Dermis microvascular lymphatic vessel endothelial cell (primary cell): ENCODE data around the gene B4GALNT4. TPM values are rescaled to one million over a fixed set of nuclear protein-coding genes. Genes with fewer than 3 reads are reported as not detected.
"Not testable (repeated sequence)": the region's sequence is repeated elsewhere in the genome, so short reads cannot be mapped to it uniquely, and the experiment has no call there.

Source experiments
- DNase-seq, 2 donors: peaks; one replicate each; pipeline versions ENCODE4 v3.0.0 to v3.0.0-alpha.2; 2010; ENCODE audit warnings: low read depth in 2 of 2
- total RNA-seq: library from RNA; depleted of rRNA; stranded (reverse); fragments of >200 nt; gene quantifications from 2 replicates; pipeline ENCODE4 v1.2.1, GENCODE V29; 2014

Gene B4GALNT4
- total RNA-seq, 1 donor from 2014 or later: 0.51 TPM

DNA sequence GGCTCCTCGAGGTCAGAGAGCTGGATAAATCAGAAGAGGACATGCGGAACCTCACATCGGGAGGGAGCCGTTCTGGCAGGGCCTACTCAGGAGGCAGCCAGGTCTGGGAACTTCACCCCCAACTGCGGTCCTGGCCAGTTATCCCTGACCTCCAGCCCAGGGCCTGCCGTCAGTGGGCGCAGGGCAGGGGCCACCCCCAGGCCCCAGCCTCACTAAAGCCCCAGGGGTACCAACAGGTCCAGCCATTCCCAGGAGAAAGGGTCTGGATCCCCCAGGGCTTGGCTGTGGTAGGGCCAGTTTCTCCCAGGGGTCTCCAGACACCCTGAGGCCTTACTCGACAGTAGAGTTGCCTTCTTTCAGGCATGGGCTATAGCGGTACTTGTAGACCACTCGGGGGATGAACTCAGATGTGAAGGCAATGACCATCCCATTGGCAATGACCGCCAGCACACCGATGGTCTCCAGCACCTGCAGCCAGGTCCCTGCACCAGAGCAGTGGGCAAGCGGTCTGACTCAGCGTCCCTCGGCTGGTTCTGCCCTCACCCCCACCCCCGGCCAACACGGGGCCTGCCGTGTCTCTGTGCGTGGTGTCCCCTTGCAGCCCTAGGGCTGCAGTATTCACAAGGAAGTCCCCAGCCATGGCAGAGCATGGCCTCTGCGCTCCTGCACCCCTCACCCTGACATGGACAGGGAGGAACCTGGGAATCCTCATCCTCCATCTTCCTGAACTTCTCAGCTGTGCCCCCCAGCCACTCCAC, 50.1 kb downstream of the B4GALNT4 start:
- no peak for DNase-seq

DNA sequence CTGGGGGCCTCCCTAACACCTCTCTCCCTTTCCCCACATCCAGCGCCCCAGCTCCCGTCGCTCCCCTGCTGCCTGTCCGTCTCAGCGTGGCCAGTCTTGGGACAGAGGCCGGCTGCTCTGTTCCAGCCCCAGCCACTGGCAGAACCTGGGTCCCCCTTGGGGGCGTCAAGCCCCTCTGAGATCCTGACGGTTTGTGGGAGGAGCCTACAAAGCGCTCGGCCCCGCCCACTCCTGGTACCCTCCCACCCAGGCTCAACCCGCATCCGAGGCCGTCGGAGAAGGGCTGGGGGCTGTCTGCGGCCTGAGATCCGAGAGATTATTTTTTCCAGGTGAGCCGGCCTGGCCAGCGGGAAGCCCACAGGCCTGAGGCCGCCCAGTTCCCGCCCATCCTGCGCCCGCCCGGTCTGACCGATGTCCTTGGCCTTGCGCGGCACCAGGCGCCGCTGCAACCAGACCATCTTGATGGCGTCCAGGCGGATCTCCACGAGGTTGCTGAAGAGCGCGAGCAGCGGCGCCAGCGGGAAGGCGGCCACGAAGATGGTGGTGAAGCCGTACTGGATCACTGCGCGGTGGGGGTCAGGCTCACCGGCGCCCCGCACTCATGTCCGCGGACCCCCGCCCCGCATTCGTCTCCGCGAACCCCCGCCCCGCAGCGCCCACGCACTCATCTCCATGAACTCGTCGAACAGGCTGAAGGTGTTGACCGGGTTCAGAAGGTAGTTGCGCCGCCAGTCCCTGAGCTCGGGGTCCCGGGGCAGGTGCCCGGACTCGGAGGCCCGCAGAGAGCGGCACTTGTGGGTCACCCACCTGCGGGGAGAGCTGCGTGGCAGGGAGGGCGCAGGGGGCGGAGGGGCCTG, 51.0 kb downstream of the B4GALNT4 start:
- no peak for DNase-seq

DNA sequence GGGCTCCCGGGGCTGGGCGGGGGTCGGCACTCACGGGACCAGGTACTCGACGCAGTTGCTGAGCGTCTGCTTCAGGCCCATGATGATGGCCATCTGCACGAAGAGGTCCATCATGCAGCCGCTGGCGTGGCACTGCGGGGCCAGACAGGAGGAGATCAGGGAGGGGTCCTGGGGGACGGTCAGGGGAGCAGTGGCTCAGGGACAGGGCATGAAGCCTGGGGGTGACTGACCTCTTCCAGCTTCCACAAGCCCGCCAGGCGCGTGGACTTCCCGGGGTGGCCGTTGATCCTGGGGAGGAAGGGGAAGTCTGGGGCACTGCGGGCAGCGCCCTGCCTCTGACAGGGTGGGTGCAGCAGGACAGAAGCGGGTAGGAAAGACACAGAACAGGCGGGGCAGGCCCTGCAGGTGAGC, 51.6 kb downstream of the B4GALNT4 start:
- no peak for DNase-seq

DNA sequence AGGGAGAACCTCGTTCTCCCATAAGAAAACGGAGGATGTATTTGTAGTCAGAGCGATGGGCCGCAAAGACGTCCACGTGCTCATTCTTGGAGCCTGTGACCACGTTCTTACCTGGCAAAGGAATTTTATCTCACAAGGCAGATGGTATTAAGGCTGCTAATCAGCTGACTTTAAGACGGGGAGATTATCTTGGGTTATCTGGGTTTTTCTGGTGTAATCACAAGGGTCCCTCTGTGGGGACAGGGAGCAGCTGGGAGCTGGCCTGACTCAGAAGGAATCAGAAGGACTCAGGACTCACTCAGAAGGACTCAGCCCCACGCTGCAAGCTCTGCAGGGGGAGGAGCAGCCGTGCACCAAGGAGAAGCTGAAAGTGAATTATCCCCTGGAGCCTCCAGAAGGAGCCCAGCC, 53.0 kb downstream of the B4GALNT4 start:
- DNase-seq: no peak

GRCh38 chr11:424232-424631, 54.9 kb downstream of the B4GALNT4 start:
- DNase-seq: no peak

GRCh38 chr11:424766-425165, 55.5 kb downstream of the B4GALNT4 start:
- DNase-seq: not testable (repeated sequence)

DNA sequence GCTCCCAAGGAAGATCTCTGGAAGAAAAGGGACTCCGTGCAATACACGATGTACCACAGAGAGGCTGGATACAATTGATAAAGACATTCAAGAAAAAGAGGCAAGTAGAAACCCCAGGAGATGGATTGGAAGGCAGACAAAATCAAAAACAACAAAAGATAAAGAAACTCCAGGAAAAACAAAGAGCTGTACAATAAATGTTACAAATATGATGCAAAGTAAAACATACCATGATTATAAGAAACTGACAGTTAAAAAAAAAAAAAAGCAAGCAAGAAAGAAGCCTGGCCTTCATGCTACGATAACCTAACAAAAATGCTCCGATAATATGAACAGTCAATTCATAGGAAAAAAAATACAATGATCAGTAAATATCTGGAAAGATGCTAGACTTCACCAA, 56.0 kb downstream of the B4GALNT4 start:
- no peak for DNase-seq

DNA sequence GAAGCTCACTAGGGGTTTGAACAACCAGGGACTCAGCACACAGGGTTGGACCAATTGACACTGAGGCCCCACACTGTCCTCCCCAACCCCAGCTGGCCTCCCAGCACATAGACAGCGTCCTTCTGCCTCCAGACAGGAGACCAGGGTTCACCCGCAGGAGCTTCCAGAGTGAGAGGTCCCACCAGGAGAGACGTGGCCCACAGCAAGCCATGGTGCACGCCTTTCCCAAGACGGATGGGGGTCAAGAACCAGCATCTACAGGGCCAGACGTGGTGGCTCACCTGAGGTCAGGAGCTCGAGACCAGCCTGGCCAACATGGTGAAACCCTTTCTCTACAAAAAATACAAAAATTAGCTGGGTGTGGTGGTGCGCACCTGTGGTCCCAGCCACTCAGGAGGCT, 57.6 kb downstream of the B4GALNT4 start:
- no peak for DNase-seq

GRCh38 chr11:428295-428694, 59.0 kb downstream of the B4GALNT4 start:
- no peak for DNase-seq

GRCh38 chr11:429391-429790, 60.1 kb downstream of the B4GALNT4 start:
- DNase-seq: no peak

DNA sequence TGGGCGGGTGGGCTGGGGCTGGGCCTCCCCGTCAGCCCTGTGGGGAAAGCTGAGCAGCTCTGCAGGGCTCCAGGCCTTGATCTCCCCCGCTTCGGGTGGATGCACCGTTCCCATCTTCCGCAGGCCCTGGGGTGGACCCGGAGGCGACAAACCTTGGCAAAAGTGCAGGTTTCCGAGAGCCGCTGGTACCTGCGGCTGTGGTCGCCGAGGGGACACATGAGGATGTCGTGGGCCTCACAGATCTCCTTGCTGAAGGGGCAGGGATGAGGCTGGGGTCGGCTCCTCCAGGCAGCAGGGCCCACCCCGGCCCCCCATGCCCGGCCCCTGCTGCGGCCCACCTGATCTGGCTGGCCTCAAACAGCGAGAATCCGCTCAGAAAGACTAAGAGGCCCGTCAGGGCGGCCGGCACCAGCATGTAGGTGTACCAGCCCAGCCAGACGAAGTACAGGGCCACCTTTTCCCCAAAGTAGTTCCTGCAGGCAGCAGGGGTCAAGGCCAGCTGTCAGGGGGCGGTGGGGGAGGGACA, 60.7 kb downstream of the B4GALNT4 start:
- no peak for DNase-seq

Other genes with a start within 250 kb of the B4GALNT4 start
- gene SCGB1C1, start 176.4 kb upstream of the B4GALNT4 start, total RNA-seq: not detected in 2 replicates
- gene BET1L, start 162.1 kb upstream of the B4GALNT4 start, total RNA-seq: 7.4 and 14.3 TPM in 2 replicates
- gene RIC8A, start 161.8 kb upstream of the B4GALNT4 start, total RNA-seq: 119 and 126 TPM in 2 replicates
- gene SIRT3, start 133.2 kb upstream of the B4GALNT4 start, total RNA-seq: 5.8 and 9.6 TPM in 2 replicates
- 142 and 190 TPM in 2 replicates for gene PSMD13, start 132.5 kb upstream of the B4GALNT4 start, total RNA-seq
- gene NLRP6, start 91.1 kb upstream of the B4GALNT4 start, total RNA-seq: not detected in 2 replicates
- gene PGGHG, start 80.4 kb upstream of the B4GALNT4 start, total RNA-seq: 6.7 and 13.9 TPM in 2 replicates
- gene IFITM5, start 70.0 kb upstream of the B4GALNT4 start, total RNA-seq: not detected in 2 replicates
- gene IFITM2, start 61.7 kb upstream of the B4GALNT4 start, total RNA-seq: 23.1 and 91.9 TPM in 2 replicates
- gene IFITM1, start 55.5 kb upstream of the B4GALNT4 start, total RNA-seq: 1.0 and 1.1 TPM in 2 replicates
- gene IFITM3, start 48.6 kb upstream of the B4GALNT4 start, total RNA-seq: 30.9 and 86.0 TPM in 2 replicates
- 0.38 and 0.39 TPM in 2 replicates for gene PKP3, start 24.7 kb downstream of the B4GALNT4 start, total RNA-seq
- 33.6 and 44.0 TPM in 2 replicates for gene SIGIRR, start 45.5 kb downstream of the B4GALNT4 start, total RNA-seq
- gene ANO9, start 72.5 kb downstream of the B4GALNT4 start, total RNA-seq: 1.4 and 2.7 TPM in 2 replicates
- gene PTDSS2, start 80.8 kb downstream of the B4GALNT4 start, total RNA-seq: 19.4 and 40.2 TPM in 2 replicates
- 210 and 302 TPM in 2 replicates for gene RNH1, start 137.7 kb downstream of the B4GALNT4 start, total RNA-seq
- 43.7 and 50.6 TPM in 2 replicates for gene HRAS, start 166.1 kb downstream of the B4GALNT4 start, total RNA-seq
- gene LRRC56, start 168.0 kb downstream of the B4GALNT4 start, total RNA-seq: 0.26 and 0.51 TPM in 2 replicates
- gene LMNTD2, start 191.2 kb downstream of the B4GALNT4 start, total RNA-seq: 0.90 and 2.0 TPM in 2 replicates
- 13.9 and 17.4 TPM in 2 replicates for gene RASSF7, start 191.5 kb downstream of the B4GALNT4 start, total RNA-seq
- 16.8 and 23.8 TPM in 2 replicates for gene PHRF1, start 207.0 kb downstream of the B4GALNT4 start, total RNA-seq
- 6.7 and 16.2 TPM in 2 replicates for gene IRF7, start 246.5 kb downstream of the B4GALNT4 start, total RNA-seq